ENCODE measurements around the gene R3HDML.

Gene R3HDML

DNA sequence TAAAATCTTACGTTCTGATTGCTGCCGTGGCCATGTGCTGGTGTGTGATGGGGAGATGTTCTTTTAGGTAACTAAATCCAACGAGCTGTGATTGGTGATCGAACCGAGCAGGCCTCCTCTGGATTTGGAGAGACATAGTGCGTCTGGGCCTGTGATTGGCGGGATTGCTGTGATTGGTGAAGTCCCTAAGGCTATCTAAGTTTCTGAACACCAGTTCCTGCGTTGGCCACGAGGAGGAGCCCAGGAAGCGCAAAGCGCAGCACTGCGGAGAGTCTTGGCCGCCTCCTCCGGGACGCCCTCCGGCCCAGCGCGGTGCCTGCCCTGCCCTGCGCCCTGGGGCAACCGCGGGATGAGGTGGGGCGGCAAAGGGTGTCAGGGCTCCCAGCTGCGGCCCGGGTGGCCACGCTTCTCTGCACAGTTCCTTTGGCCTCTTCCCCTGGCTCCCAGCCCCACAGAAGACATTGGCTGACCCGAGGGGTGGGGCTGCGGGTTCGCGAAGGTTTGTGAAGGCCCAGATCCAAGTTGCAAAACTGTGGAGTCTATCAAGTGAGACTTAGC is 51.7 kb downstream of the R3HDML start:
- TF ChIP-seq CTCF (IDR thresholded peaks at IDR 0.05; ENCODE audit: borderline replicate concordance, insufficient read depth, low read depth, low read length) = peak; percentile 87
- no peak overlapping the region for H3K4me3 ChIP-seq (ENCODE audit: low read depth, low read length)

GRCh38 chr20:44389871-44390270 is 53.0 kb downstream of the R3HDML start:
- H3K4me3 ChIP-seq (ENCODE audit: low read depth, low read length) = no peak overlapping the region
- no peak for TF ChIP-seq CTCF (IDR thresholded peaks at IDR 0.05; ENCODE audit: borderline replicate concordance, insufficient read depth, low read depth, low read length)

DNA sequence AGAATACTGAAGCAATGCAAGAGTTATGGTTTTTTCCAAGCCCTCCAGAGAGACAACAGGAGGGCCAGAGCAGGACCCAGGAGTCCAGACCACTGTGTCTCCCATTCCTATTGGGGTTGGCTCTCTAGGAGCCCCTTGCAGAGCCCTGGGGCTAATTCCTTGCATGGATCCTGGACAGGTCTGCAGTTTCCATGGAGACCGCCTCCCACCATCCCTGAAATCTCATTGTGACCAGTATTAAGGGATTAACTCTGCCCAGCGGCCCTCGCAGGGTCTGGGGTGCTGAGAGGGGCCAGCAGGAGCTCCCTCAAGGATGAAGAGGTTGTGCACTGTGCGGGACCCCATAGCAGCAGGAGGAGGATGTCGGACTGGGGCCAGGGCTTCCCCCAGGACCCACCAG is 53.4 kb downstream of the R3HDML start:
- H3K4me3 ChIP-seq (ENCODE audit: low read depth, low read length) = no peak overlapping the region
- no peak for TF ChIP-seq CTCF (IDR thresholded peaks at IDR 0.05; ENCODE audit: borderline replicate concordance, insufficient read depth, low read depth, low read length)

DNA sequence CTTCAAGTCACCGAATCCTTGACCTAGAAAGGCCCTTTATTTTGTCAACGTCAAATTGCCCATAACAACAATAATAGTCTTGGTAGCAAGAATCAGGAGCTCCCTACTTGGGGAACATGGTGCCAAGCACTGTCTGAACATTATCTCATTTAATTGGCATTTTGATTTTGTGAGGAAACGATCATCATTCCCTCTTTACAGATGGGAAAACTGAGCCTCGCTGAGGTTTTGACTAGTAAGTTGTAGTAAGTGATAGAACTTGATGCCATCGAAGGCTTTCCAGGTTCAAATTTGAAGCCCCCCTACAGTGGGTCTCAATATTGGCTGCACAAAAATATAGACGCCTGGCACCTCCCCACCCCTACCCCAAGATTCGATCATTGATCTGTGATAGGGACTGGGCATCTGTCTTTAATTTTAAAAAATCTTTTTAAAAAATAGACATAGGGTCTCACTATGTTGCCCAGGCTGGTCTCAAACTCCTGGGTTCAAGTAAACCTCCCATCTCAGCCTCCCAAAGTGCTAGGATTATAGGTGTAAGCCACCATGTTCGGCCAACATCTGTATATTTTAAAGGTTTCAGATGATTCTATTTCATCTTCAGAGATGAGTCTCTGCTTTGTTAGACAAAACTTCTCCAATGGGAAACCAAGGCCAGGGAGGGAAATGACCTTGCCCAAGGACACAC is 55.4 kb downstream of the R3HDML start:
- TF ChIP-seq CTCF (IDR thresholded peaks at IDR 0.05; ENCODE audit: borderline replicate concordance, insufficient read depth, low read depth, low read length) = no peak
- no peak overlapping the region for H3K4me3 ChIP-seq (ENCODE audit: low read depth, low read length)

DNA sequence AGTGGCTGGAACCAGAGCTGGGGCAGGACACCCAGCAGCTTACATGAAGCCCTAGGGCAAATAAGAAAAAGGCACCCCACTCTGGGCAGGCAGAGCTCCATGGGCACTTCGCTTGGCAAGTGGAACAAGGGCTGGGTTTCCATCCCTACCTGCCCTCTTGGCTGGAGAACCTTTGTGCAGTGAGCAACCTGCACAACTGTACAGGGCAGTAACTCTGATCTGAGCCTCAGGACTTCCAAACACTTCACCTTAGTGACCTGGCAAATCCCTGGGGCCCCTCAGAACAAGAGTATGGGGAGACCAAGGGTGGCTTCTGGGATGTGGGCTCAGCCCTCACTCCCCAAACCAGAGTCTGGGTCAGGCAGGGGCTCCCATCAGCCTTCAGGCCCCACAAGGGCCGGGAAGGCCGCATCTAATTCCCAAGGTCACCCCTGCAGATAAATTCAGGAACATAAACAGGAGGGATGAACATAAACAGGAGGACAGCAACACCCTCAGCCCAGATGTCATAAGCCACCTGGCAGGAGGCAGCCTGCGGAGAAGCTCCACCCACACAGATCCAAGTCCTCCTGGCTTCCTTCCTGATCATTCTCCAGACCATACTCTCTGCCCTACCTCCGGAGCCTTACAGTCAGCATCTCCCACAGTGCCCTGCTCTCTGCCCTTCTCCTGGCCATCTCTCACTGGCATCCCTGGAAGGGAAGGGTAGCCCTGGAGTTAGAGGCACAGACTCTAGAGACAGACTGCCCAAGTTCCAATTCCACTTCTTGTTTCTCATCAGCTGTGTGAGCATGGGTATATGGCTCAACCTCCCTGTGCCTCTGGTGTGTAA is 56.1 kb downstream of the R3HDML start:
- no peak overlapping the region for H3K4me3 ChIP-seq (ENCODE audit: low read depth, low read length)
- no peak for TF ChIP-seq CTCF (IDR thresholded peaks at IDR 0.05; ENCODE audit: borderline replicate concordance, insufficient read depth, low read depth, low read length)

DNA sequence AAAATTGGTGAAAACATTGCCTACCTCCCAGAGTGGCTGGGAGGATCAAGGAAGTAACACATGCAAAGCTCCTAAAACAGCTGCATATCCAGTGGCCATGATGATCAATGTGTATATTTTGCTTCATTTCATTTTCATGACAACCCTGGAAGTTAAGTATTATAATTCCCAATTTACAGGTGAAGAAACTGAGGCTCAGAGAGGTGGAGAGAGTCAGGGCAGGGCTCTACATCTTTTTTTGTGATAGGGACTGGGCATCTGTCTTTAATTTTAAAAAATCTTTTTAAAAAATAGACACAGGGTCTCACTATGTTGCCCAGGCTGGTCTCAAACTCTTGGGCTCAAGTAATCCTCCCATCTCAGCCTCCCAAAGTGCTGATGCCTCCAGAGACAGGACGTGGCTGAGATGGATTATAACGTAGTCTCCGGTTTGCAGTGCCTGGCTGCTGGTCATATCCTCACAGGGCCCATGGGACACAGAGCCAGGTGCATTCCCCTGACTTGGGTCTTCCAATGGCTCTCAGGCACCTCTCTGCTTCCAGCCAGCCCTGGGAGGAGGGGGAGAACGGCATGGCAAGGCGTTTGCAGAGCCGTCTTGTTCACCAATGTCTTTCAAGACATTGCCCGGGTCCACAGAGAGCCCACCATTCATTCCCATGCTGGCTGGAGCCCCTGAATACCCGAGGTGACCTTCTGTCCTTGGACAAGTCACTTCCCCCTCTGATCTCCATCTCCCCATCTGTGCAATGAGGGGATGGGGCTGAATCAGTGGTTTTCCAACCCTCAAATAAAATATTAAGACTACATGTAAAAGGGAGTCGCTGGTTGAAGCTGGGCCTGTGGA is 57.0 kb downstream of the R3HDML start:
- no peak overlapping the region for H3K4me3 ChIP-seq (ENCODE audit: low read depth, low read length)
- no peak for TF ChIP-seq CTCF (IDR thresholded peaks at IDR 0.05; ENCODE audit: borderline replicate concordance, insufficient read depth, low read depth, low read length)
